Heart left ventricle (tissue), 13 donors: ENCODE results near the gene TXNDC8.

ENCODE experiments used
- CTCF ChIP-seq, 12 donors: fragments of 200-600 bp; sonication (generic) in 4 of 12; IDR thresholded peaks; one replicate each; pipeline versions ENCODE4 v1.5.0 to v1.8.0; 2018 to 2022; ENCODE audit warnings: antibody characterized with exemption in 12 of 12, mild to moderate bottlenecking in 5 of 12
- POLR2A ChIP-seq, 2 donors: fragments of 450-650 bp; IDR thresholded peaks; one replicate each; pipeline ENCODE4 v1.6.1; 2017; ENCODE audit warnings: antibody characterized with exemption in 2 of 2, mild to moderate bottlenecking in 2 of 2, moderate library complexity in 2 of 2
- donor health status: ischemic (EF 13 %, LVEDD 7.1; RV severe dilation, severe dysfunction).
- donor health status: DM: no; HTN: yes; CAD: no.
- donor health status: DM: no; HTN: no; CAD: no.
- donor health status: ischemic (EF 25% LVEDD 6.9; RV normal size, moderate dysfunction).
- donor health status: ischemic (EF 25% LVEDD 5.7; RV mildly dilated, moderate dysfunction).
- donor health status: ischemic (EF 35%, LVEDD 5.7; RV mildly dilated, moderate dysfunction).
- donor health status: nonischemic (EF 11% LVEDD 7.7; RV severe dilation, severe dysfunction).
- donor health status: DM: yes; HTN: yes; CAD: no.
- donor health status: PGD.
- donor health status: ischemic (EF 29% LVEDD 5.4; RV normal size, mild dysfunction).
- donor health status: nonischemic (EF 23%, LVEDD 6.1; RV moderate dilation, normal function).

- TF ChIP-seq POLR2A (IDR thresholded peaks at IDR 0.05): no peak
- no peak for TF ChIP-seq CTCF (IDR thresholded peaks at IDR 0.05)
Measured at GRCh38 chr9:110340306-110340705, 2.6 kb upstream of the TXNDC8 start.
